GM04504 (cell line): ENCODE data around the gene HSPA8.
"Not testable (repeated sequence)": the region's sequence is repeated elsewhere in the genome, so short reads cannot be mapped to it uniquely, and the experiment has no call there.

Source experiments
- DNase-seq: peaks from one replicate; pipeline ENCODE4 v3.0.0-alpha.2; 2012; ENCODE audit warnings: low read depth

Gene HSPA8

DNA sequence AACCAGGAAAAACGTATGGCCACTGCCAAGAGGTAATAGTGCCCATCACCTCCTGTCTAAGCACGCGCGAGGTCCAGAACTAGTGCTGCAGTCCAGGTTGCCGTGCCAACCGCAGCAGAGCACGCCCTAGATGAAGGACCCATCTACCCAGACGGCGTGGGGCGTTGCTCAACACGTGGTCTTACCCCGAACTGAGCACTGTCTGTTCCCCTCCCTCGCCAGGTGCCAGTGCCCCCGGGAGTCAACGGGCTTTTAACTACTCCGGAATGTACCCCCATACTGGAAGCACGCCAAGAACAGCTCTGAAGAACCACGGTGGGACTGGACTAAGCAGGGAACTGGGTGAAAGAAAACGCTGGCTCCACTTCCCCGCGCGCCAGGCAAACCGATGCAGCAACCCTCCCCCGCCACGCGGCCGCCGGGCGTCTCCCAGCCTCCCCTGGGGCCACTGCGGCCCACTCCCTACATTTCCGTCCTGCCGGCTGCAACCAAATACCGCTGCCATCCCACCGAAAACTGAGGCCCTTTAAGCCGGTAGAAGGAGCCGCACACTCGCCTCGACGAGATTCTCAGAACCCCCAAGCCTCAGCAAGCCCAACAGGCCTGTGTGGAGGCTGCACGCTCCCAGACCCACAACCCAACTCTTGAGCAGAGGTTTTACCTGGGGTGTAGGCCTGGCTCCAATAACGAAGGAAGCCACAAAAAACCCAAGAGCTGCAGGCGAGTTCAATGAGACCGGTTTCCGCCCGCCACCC lies at the start of gene HSPA8:
Gene HSPA8, minus strand, starts transcription at position 734 of the 755 bp plus-strand sequence. CDS start 812 bp downstream, outside the sequence.
- no peak for DNase-seq

- no peak for DNase-seq
Measured at GRCh38 chr11:123111465-123111864, 49.5 kb upstream of the HSPA8 start.

- no peak for DNase-seq
Measured at GRCh38 chr11:123110397-123110796, 48.5 kb upstream of the HSPA8 start.

- no peak for DNase-seq
Measured at GRCh38 chr11:123107945-123108495, 46.1 kb upstream of the HSPA8 start.

GRCh38 chr11:123104697-123105096 lies 42.8 kb upstream of the HSPA8 start:
- DNase-seq = no peak

DNA sequence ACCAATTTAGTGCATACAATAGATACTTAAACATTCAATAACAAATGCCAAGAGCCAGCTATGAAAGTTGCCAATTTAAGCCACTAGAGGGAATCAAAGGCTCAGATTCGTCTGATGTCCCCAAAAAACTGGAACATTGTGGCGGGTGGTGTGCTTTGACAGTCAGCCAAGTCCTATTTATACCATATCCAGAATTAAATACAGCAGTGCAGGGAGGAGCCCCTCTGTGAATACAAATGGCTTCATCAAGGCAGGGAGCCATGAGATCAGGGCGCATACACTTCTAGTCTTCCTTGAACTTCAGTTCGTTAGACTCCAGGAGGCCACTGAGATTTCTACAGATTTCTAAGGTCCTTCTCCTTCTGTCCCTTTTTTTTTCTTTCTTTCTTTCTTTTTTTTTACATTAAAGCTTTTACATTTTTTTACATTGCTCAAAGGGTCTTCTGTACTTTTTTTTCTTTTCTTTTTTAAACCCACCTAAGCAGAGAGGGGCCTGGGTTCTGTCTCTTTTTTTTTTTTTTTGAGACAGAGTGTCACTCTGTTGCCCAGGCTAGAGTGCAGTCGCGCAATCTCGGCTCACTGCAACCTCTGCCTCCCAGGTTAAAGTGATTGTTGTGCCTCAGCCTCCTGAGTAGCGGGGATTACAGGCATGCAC lies 41.5 kb upstream of the HSPA8 start:
- peak; percentile 58 for DNase-seq

DNA sequence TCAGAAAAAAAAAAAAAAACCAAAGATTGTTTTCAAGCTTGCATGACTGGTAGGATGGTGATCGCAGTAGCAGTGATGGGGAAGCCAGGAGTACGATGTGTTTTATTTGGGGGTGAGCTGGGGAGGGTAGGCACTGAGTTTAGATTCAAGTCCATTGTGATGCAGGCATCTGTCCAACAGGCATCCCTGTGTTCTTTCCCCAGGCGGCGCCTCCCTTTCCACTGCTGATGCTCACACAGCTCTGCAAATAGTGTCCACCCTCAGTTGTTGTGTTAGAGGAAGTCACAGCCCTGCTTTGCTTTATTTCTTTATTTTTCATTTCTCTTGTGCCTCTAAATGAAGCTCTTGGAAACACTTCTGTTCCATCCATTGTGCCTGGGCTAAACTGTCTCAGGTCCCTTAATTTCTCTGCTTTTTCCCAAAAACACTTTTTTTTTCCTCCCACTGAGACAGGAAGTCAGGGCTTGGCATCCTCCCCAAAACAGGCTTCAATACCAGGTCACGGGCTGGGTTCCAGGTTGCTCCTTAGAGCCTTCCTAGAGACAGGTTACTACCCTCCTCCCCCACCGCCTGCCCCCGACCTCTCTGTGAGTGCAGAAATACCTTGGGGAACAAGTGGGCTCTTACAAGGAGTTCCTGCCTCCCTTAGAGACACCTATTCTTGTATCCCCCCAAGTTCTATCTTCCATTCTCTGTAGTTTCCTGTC lies 38.6 kb upstream of the HSPA8 start:
- DNase-seq = no peak

DNA sequence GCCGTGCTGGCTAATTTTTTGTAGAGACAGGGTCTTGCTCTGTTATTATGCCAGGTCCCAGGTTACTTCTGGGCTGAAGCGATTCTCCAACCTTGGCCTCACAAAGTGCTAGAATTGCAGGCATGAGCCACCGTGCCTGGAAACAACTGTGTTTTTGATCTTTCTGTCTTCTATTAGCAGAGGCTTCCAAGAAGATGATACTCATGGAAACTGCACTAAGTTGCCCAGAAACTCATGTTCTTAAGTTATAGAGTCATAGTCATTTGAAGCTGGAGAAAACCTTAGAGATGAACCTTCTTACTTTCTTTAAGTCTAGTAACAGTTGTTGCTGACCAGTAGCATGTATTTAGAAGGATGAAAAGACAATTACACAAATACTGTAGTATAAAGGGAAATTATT lies 37.1 kb upstream of the HSPA8 start:
- no peak for DNase-seq

- no peak for DNase-seq
Measured at GRCh38 chr11:123093739-123094138, 31.8 kb upstream of the HSPA8 start.

- no peak for DNase-seq
Measured at GRCh38 chr11:123091506-123091905, 29.6 kb upstream of the HSPA8 start.

GRCh38 chr11:123090168-123090567 lies 28.2 kb upstream of the HSPA8 start:
- DNase-seq = not testable (repeated sequence)

DNA sequence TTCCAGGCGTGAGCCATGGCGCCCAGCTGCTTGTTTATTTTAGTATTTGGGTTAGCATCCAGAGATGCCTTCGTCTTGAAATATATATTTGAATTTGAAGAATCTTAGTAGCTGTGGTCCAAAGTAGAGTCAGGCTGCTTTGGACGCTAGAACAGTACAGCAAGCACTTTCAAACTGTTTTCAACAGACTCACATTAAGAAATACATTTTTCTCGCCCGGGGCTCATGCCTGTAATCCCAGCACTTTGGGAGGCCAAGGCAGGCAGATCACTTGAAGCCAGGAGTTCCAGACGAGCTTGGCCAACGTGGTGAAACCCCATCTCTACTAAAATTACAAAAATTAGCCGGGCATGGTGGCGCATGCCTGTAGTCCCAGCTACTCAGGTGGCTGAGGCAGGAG lies 27.0 kb upstream of the HSPA8 start:
- not testable (repeated sequence) for DNase-seq

GRCh38 chr11:123087657-123088056 lies 25.7 kb upstream of the HSPA8 start:
- DNase-seq = not testable (repeated sequence)

DNA sequence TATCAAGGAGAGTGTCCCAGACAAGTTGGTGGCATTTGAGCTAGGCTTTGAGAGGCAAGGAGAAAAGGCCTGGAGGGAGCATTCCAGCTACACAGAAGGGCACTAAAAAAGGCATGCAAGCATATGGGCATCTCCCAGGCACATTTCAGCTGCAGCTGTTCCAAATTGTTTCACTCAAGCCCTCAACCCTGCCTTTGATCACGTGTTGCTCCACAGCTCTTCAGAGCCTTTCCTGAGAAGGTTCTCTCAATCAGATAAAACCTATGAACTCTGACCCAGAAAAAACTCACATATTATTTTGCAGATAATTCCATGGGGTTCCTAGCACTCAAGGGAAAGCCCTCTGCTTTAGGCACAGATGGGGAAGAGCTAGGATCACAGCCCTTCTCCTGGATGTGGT lies 24.4 kb upstream of the HSPA8 start:
- no peak for DNase-seq

- DNase-seq = no peak
Measured at GRCh38 chr11:123085497-123085896, 23.6 kb upstream of the HSPA8 start.

- DNase-seq = no peak
Measured at GRCh38 chr11:123084454-123084853, 22.5 kb upstream of the HSPA8 start.

GRCh38 chr11:123083623-123084029 lies 21.7 kb upstream of the HSPA8 start:
- peak; percentile 95 for DNase-seq

DNA sequence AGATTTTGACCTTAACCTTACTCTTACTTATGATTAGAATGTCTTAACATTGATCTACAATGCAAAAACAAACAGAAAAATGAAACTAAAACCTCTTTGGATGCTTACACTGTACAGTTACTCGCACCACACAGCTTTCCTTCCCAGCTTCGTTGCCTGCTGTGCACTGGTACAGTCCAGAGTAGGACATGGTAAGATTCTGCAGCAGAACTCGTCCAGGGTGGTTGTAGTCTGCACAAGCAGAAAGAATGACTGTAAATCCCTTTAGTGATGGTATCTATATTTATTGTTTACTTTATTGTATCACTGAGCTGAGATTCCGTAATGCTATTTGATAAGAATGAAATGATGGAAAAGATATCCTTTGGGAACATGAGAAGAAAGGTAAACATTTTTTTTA lies 21.0 kb upstream of the HSPA8 start:
- no peak for DNase-seq

GRCh38 chr11:123080015-123080414 lies 18.1 kb upstream of the HSPA8 start:
- no peak for DNase-seq

- DNase-seq = no peak
Measured at GRCh38 chr11:123076484-123076883, 14.5 kb upstream of the HSPA8 start.

GRCh38 chr11:123073343-123074057 lies 11.6 kb upstream of the HSPA8 start:
- no peak for DNase-seq

- DNase-seq = no peak
Measured at GRCh38 chr11:123072762-123073161, 10.8 kb upstream of the HSPA8 start.
